T-helper 1 cell treated with Interleukin-12 subunit alpha and Interleukin-12 subunit beta and Interleukin-4 antibody, amounts not matched to agents 30 μg/mL and 1 μg/mL, for 36 hours (primary cell): Measurements from ENCODE around the gene KRTDAP.
"Not testable (repeated sequence)": the region's sequence is repeated elsewhere in the genome, so short reads cannot be mapped to it uniquely, and the experiment has no call there.

Experiments
- H3K27ac Mint-ChIP-seq: one replicate; pipeline ENCODE4 v1.8.0; 2021; ENCODE audit warnings: mild to moderate bottlenecking, mixed read lengths
- H3K27me3 Mint-ChIP-seq: one replicate; pipeline ENCODE4 v1.8.0; 2021; ENCODE audit warnings: low read depth, mixed read lengths
- H3K36me3 Mint-ChIP-seq: one replicate; pipeline ENCODE4 v1.8.0; 2021; ENCODE audit warnings: low read depth, mixed read lengths
- H3K4me1 Mint-ChIP-seq: one replicate; pipeline ENCODE4 v1.8.0; 2021; ENCODE audit warnings: low read depth, mixed read lengths
- H3K4me3 Mint-ChIP-seq: one replicate; pipeline ENCODE4 v1.8.0; 2021; ENCODE audit warnings: mild to moderate bottlenecking, moderate library complexity, mixed read lengths
- H3K9me3 Mint-ChIP-seq: one replicate; pipeline ENCODE4 v1.8.0; 2021; ENCODE audit warnings: mixed read lengths

Gene KRTDAP

DNA sequence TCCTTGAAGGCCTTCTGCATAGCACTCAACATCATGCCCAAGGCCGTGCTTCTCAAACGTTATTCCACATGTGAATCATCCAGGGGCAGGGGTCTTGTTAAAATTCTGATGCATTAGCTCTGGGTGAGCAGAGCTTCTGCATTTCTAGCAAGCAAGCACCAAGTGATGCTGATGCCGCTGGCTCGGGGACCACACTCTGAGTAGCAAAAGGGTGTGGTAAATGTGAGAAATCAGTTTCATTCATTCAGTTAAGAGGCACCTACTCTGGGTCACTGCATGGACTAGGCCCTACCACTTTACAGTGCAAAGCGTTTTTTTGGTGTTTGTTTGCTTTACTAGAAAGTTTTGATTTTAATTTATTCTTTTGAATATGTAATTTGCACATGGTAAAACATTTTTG lies 7.2 kb downstream of the KRTDAP start:
- no peak overlapping the region for H3K4me3 Mint-ChIP-seq
- peaks cover 10% of the 10 kb centered on the region for H3K27me3 Mint-ChIP-seq
- H3K9me3 Mint-ChIP-seq: no peaks in the 10 kb centered on the region
- H3K36me3 Mint-ChIP-seq: no peaks in the 10 kb centered on the region
- no peak overlapping the region for H3K27ac Mint-ChIP-seq
- H3K4me1 Mint-ChIP-seq: no peaks in the 10 kb centered on the region

DNA sequence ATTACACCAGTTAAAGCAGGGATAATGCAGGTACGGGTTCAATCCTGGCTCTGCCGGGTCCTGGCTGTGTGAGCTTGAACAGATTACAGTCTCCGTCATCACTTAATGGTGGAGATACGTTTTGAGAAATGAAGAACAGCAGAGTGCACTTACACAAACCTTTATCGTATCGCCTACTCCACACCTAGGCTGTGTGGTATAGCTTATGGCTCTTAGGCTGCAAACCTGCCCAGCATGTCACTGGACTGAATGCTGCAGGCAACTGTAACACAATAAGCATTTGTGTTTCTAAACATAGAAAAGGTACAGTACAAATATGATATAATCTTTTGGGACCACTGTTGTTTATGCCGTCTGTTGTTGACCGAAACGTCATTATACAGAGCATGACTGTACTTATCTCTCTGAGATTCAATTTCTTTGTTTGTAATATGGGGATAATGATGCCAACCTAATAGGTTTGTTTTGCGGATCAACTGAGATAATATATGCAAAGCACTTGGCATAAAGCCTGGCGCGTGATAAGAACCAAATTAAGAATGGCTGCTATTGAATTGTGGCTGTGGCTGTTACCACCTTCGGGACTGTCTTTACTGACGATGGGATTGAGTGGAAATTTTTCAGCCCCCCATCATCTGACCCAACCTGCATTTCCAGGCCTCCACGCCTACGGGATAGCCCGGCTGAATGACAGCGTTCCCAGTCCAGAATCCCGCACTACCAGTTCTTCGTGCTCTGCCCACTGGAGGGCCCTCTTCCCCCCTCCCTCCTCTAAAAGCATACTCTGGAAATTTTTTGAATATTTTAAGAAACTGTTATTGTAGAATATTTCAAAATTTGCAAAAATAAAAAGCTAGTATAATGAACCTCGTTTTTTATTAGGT lies 11.2 kb downstream of the KRTDAP start:
- H3K4me1 Mint-ChIP-seq: no peaks in the 10 kb centered on the region
- no peak overlapping the region for H3K27ac Mint-ChIP-seq
- no peaks in the 10 kb centered on the region for H3K36me3 Mint-ChIP-seq
- peaks cover 12% of the 10 kb centered on the region for H3K27me3 Mint-ChIP-seq
- H3K9me3 Mint-ChIP-seq: no peaks in the 10 kb centered on the region
- no peak overlapping the region for H3K4me3 Mint-ChIP-seq

DNA sequence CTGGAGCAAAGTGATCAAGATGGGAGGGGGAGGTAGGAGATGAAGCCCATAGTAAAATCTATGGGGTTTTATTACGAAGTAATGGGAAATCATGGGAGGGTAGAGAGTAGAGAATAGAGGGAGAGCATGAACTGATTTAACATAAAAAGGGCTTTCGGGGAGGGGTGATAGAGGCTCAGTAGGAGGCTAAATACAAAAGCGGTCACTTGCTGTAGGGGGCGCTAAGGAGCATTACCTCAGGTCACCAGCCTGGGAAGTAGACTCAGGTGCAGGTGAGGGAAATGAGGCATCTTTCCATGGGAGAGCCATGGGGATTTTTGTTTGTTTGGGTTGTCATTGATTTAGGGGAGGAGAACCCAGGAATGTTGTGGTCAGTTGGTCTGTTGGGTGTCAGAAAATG lies 14.1 kb downstream of the KRTDAP start:
- no peak overlapping the region for H3K4me3 Mint-ChIP-seq
- H3K9me3 Mint-ChIP-seq: no peaks in the 10 kb centered on the region
- no peak overlapping the region for H3K27ac Mint-ChIP-seq
- H3K4me1 Mint-ChIP-seq: no peaks in the 10 kb centered on the region
- H3K36me3 Mint-ChIP-seq: no peaks in the 10 kb centered on the region
- H3K27me3 Mint-ChIP-seq: peaks cover 12% of the 10 kb centered on the region

DNA sequence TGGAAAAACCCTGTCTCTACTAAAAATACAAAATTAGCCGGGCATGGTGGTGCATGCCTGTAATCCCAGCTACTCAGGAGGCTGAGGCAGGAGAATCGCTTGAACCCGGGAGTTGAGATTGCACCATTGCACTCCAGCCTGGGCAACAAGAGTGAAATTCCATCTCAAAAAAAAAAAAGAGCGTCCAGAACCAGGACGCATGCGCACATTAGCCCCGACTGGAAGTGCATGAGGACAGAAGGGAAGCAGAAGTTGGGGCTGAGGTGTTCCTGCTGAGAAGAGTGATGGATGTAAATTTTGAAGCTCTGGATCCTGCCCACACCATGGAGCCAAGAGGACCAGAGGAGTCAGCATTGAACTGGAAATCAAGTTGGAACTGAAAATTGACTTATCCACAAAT lies 15.7 kb downstream of the KRTDAP start:
- not testable (repeated sequence) for H3K27me3 Mint-ChIP-seq, H3K27ac Mint-ChIP-seq, H3K9me3 Mint-ChIP-seq, H3K36me3 Mint-ChIP-seq, H3K4me1 Mint-ChIP-seq, H3K4me3 Mint-ChIP-seq

DNA sequence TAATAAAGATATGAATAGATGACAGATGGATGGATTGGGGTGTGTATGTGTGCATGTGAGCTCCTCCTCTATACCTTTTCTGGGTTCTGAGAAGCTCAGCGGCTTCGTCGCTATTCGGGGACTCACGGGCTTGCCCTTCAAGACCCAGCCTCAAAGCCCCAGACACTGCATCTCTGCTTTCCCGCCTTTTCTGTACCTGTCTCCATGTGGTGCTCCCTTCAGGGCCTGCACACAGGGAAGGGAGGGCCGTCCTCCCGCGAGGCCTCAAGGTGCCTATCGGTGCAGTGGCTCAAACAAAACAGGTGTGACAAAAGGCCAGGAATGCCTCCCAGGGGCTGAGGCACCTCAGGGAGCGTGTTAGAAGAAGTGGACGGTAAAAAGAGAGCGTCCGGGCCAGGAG lies 16.2 kb downstream of the KRTDAP start:
- Mint-ChIP-seq H3K4me1 (no peaks in the 10 kb centered on the region), H3K27me3 (peaks cover 9% of the 10 kb centered on the region), H3K4me3 (no peak overlapping the region), H3K9me3 (no peaks in the 10 kb centered on the region), H3K36me3 (no peaks in the 10 kb centered on the region), H3K27ac (no peak overlapping the region)

DNA sequence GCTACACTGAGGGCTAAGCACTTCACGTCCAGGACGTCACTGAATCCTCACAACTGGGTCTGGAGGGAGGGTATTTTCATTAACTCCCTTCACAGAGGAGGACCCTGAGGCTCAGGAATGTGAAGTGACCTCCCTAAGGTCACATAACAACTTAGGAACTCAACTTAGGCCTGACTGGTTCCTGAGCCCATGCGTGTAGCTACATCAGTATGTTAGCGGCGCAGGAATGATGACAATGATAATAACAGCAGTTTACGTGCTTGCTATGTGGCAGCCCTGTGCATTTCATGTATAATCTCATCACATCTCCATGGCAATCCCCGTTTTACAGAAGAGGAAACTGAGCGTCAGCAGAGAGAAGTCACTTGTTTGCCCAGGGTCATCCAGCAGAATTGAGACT lies 18.3 kb downstream of the KRTDAP start:
- no peaks in the 10 kb centered on the region for H3K9me3 Mint-ChIP-seq

DNA sequence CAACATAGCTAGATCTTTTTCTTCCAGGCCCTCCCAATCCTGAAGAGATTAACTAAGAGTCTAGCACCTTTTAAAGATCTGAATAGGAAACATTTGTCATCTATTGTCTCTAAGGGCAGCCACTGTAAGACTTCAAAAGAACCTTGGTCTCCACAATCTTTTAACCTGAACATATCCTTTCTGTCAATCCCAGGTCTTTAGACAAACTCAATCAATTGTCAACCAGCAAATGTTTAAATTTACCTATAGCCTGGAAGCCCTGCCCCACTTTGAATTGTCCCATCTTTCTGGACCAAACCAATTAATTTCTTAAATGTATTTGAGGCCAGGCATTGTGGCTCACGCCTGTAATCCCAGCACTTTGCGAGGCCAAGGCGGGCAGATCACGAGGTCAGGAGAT lies 19.2 kb downstream of the KRTDAP start:
- H3K4me1 Mint-ChIP-seq, H3K27ac Mint-ChIP-seq, H3K4me3 Mint-ChIP-seq, H3K9me3 Mint-ChIP-seq, H3K36me3 Mint-ChIP-seq: not testable (repeated sequence)
- peaks cover 13% of the 10 kb centered on the region for H3K27me3 Mint-ChIP-seq

More for the DNA sequence above, 18.3 kb downstream of the KRTDAP start:
- peaks cover 4% of the 10 kb centered on the region for H3K4me1 Mint-ChIP-seq
- no peak overlapping the region for H3K4me3 Mint-ChIP-seq
- no peak overlapping the region for H3K27ac Mint-ChIP-seq
- H3K36me3 Mint-ChIP-seq: no peaks in the 10 kb centered on the region
- H3K27me3 Mint-ChIP-seq: peaks cover 13% of the 10 kb centered on the region

DNA sequence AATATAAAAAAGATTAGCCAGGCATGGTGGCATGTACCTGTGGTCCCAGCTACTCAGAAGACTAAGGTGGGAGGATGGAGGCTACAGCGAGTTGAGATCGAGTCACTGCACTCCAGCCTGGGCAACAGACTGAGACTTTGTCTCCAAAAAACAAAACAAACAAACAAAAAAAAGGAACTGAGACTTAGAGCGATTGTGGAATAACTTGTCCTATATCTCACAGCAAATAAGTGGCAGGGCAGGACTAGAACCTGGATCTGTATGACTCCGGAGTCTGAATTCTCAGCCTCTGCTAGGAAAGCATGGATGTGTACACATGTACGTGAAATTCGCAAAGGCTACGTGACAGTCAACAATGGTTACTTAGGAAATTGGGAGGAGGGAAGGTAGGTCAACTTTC lies 20.1 kb downstream of the KRTDAP start:
- H3K9me3 Mint-ChIP-seq: no peaks in the 10 kb centered on the region
- no peak overlapping the region for H3K4me3 Mint-ChIP-seq
- no peak overlapping the region for H3K27ac Mint-ChIP-seq
- peaks cover 11% of the 10 kb centered on the region for H3K27me3 Mint-ChIP-seq
- no peaks in the 10 kb centered on the region for H3K36me3 Mint-ChIP-seq
- H3K4me1 Mint-ChIP-seq: peaks cover 7% of the 10 kb centered on the region

DNA sequence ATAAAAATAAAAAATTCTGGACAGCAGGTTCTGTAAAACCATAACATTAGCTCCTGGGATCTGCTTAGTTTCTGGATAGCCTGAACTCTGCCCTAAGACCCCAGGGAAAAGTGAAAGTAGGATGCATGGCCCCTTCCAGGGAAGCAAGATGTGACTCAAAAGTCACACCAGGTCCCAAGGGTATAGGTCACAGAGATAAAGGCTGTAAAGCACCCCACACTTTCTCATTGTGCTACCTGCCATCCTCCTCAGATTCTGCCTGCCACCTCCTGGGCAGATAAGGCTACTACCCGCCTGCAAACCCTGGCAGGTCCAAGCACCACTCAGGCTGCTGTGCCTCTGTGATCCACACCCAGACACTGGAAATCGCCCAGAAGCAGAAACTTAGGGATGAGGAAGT lies 21.6 kb downstream of the KRTDAP start:
- H3K36me3 Mint-ChIP-seq: no peaks in the 10 kb centered on the region
- no peak overlapping the region for H3K27ac Mint-ChIP-seq
- peaks cover 9% of the 10 kb centered on the region for H3K4me1 Mint-ChIP-seq
- H3K9me3 Mint-ChIP-seq: no peaks in the 10 kb centered on the region
- peaks cover 13% of the 10 kb centered on the region for H3K27me3 Mint-ChIP-seq
- H3K4me3 Mint-ChIP-seq: no peak overlapping the region

DNA sequence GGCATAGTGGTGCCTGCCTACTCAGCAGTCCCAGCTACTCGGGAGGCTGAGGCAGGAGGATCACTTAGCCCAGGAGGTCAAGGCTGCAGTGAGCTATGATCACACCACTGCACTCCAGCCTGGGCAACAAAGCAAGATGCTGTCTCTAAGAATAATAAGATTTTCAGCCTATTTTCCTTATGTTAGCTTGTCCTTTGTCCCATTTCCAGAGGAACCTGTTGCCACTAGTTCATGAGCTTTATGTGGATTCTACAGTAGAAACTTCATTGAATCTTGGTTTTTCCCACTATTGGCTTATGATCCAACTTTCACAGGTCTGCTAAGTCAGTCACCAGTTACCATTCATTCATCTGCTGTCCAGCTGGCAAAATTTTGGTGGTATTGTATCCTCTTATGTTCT lies 24.0 kb downstream of the KRTDAP start:
- Mint-ChIP-seq H3K4me1 (peaks cover 22% of the 10 kb centered on the region), H3K27ac (no peak overlapping the region), H3K36me3 (no peaks in the 10 kb centered on the region), H3K4me3 (no peak overlapping the region), H3K9me3 (no peaks in the 10 kb centered on the region), H3K27me3 (peaks cover 13% of the 10 kb centered on the region)

DNA sequence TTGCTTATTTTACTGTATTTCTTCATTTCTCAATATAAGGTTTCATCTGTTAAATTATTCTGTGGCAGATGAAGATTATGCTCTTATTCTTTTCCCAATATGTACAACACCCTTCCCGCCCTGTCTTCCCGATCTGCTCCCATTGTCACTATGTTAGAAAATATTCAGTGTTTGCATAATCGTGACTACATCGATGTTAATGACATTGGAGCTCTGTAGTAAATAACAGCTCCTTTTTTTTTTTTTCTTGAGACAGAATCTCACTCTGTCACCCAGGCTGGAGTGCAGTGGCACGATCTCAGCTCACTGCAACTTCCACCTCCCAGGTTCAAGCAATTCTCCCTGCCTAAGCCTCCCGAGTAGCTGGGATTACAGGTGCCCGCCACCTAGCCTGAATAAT lies 27.3 kb downstream of the KRTDAP start:
- Mint-ChIP-seq H3K27me3 (peaks cover 17% of the 10 kb centered on the region), H3K4me1 (peaks cover 31% of the 10 kb centered on the region), H3K27ac (peak overlapping the region; percentile 90), H3K4me3 (peak overlapping the region; percentile 78)
- not testable (repeated sequence) for H3K36me3 Mint-ChIP-seq, H3K9me3 Mint-ChIP-seq

DNA sequence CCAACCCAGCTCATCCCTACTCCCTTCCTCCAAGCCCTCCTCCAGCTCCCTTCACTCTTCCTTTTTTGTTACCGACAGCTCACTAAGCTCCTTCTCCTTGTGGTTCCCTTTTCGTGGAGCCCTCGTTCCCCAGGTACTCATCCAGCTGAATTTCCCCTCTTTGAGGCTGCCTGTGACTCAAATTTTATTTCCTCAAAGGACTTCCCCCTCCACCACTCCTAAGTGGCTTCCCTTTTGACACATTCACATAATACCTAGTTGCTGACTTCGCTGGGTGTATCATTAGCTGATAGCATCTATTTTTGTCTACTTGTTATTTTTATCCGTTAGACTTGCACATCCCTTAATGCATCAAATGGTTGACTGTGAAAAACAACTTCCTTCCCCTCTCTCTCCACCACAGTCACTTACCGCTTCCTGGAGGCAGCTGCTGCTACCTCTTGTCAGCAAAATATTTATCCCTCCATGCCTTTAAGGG lies 27.7 kb downstream of the KRTDAP start:
- H3K4me1 Mint-ChIP-seq: peaks cover 27% of the 10 kb centered on the region
- peak overlapping the region; percentile 90 for H3K27ac Mint-ChIP-seq
- H3K9me3 Mint-ChIP-seq: no peaks in the 10 kb centered on the region
- no peaks in the 10 kb centered on the region for H3K36me3 Mint-ChIP-seq
- peaks cover 21% of the 10 kb centered on the region for H3K27me3 Mint-ChIP-seq
- H3K4me3 Mint-ChIP-seq: peak overlapping the region; percentile 78

DNA sequence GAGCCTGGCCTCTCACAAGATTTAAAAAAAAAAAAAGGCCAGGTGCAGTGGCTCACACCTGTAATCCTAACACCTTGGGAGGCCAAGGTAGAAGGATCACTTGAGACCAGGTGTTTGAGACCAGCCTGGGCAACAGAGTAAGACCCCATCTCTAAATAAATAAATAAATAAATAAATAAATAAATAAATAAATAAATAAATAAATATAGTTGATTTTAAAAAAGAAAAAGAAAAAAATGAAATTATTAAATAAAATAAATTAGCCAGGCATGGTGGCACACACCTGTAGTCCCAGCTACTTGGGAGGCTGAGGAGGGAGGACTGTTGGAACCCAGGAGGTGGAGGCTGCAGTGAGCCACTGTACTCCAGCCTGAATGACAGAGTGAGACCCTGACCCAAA lies 28.5 kb downstream of the KRTDAP start:
- H3K4me1 Mint-ChIP-seq: peaks cover 31% of the 10 kb centered on the region
- peaks cover 18% of the 10 kb centered on the region for H3K27me3 Mint-ChIP-seq
- H3K4me3 Mint-ChIP-seq, H3K27ac Mint-ChIP-seq, H3K9me3 Mint-ChIP-seq, H3K36me3 Mint-ChIP-seq: not testable (repeated sequence)

DNA sequence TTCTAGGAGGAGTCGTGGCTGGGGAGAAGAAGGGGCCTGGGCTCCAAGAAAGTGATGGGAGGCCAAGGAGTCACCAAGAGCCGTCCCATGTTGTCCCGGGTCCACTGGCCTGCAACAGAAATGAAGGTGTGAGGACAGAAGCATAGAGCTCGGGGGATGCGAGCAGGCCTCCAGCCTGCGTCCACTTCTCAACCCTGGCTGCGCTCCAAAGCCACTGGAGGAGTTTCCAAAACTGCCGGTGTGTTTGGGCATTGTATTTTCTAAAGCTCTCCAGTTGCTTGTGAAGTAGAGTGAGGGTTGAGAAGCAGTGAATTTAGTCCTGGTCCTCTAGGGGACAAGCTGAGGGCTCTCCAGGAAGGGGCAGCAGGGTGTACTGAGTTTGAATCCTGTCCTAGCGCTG lies 29.2 kb downstream of the KRTDAP start:
- H3K4me3 Mint-ChIP-seq: no peak overlapping the region
- H3K27ac Mint-ChIP-seq: no peak overlapping the region
- H3K9me3 Mint-ChIP-seq: no peaks in the 10 kb centered on the region
- peaks cover 18% of the 10 kb centered on the region for H3K27me3 Mint-ChIP-seq
- peaks cover 31% of the 10 kb centered on the region for H3K4me1 Mint-ChIP-seq
- H3K36me3 Mint-ChIP-seq: no peaks in the 10 kb centered on the region

DNA sequence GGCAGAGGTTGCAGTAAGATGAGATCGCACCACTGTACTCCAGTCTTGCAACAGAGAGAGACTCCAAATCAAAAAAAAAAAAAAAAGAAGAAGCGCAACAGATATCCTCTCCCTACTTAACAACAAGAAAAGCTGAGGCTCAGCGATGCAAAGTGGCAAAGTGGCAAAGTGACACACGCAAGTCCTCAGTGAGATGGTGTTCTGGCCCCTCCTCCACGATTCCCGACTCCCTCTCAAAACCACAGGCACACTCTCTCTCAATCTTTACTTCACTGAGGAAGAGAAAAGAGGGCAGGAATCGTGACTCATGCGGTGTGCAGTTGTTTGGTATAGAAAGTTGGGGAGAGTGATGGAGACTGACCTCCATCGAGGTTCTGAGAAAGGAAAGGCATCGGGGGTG lies 29.7 kb downstream of the KRTDAP start:
- no peak overlapping the region for H3K27ac Mint-ChIP-seq
- H3K27me3 Mint-ChIP-seq: peaks cover 18% of the 10 kb centered on the region
- peaks cover 3% of the 10 kb centered on the region for H3K36me3 Mint-ChIP-seq
- H3K4me1 Mint-ChIP-seq: peaks cover 35% of the 10 kb centered on the region
- H3K9me3 Mint-ChIP-seq: no peaks in the 10 kb centered on the region
- H3K4me3 Mint-ChIP-seq: no peak overlapping the region
